ENCODE measurements around the gene KANSL1L.

GRCh38 chr2:210198326-210198725 is 27.1 kb upstream of the KANSL1L start:
- TF ChIP-seq POLR2A (IDR thresholded peaks at IDR 0.05; ENCODE audit: low read depth, low read length): no peak
- TF ChIP-seq POLR2AphosphoS5 (IDR thresholded peaks at IDR 0.05; ENCODE audit: low read depth, low read length): no peak
- TF ChIP-seq SPI1 (IDR thresholded peaks at IDR 0.05; ENCODE audit: low read depth, low read length): no peak
- no peak for TF ChIP-seq TAF1 (IDR thresholded peaks at IDR 0.05; ENCODE audit: low read depth, low read length)
- no peak for TF ChIP-seq PAX5 (IDR thresholded peaks at IDR 0.05; ENCODE audit: insufficient read depth, low read length, severe bottlenecking)
